HG03442 (cell line): Measurements from ENCODE around the gene KIF20B.
A peak's percentile ranks its signal among the peaks of the same experiment; 100 is the strongest.
"Not testable (repeated sequence)": the region's sequence is repeated elsewhere in the genome, so short reads cannot be mapped to it uniquely, and the experiment has no call there.

Source experiments
- ATAC-seq: cut with Tn5 transposase; IDR thresholded peaks from one replicate; pipeline ENCODE4 v1.9.1; 2021; ENCODE audit warnings: mild to moderate bottlenecking, moderate library complexity; ENCODE audit not compliant: unreplicated experiment

Gene KIF20B

GRCh38 chr10:89690027-89690426 lies 11.4 kb upstream of the KIF20B start:
- no peak for ATAC-seq

- ATAC-seq = no peak
These were observed 9.0 kb upstream of the KIF20B start for GRCh38 chr10:89692416-89692815.

GRCh38 chr10:89693176-89693575 lies 8.2 kb upstream of the KIF20B start:
- no peak for ATAC-seq

- no peak for ATAC-seq
These were observed 6.1 kb upstream of the KIF20B start for GRCh38 chr10:89695307-89695706.

GRCh38 chr10:89697946-89698345 lies 3.4 kb upstream of the KIF20B start:
- no peak for ATAC-seq

- ATAC-seq = no peak
These were observed 1.8 kb upstream of the KIF20B start for GRCh38 chr10:89699581-89700064.

GRCh38 chr10:89700923-89701241 lies 508 bp upstream of the KIF20B start:
- ATAC-seq = no peak

GRCh38 chr10:89702121-89702480 lies 711 bp downstream of the KIF20B start:
- no peak for ATAC-seq

GRCh38 chr10:89705466-89705865 lies 4.1 kb downstream of the KIF20B start:
- ATAC-seq = no peak

- ATAC-seq = no peak
These were observed 4.6 kb downstream of the KIF20B start for GRCh38 chr10:89706011-89706410.

- ATAC-seq = no peak
These were observed 6.0 kb downstream of the KIF20B start for GRCh38 chr10:89707372-89707771.

- no peak for ATAC-seq
These were observed 9.4 kb downstream of the KIF20B start for GRCh38 chr10:89710753-89711152.

GRCh38 chr10:89734616-89735015 lies 33.2 kb downstream of the KIF20B start:
- ATAC-seq = no peak

GRCh38 chr10:89738551-89739209 lies 37.3 kb downstream of the KIF20B start:
- ATAC-seq = peak; percentile 83

- no peak for ATAC-seq
These were observed 39.9 kb downstream of the KIF20B start for GRCh38 chr10:89741126-89741762.

GRCh38 chr10:89744026-89744425 lies 42.6 kb downstream of the KIF20B start:
- ATAC-seq = no peak

GRCh38 chr10:89745903-89746302 lies 44.5 kb downstream of the KIF20B start:
- no peak for ATAC-seq

- no peak for ATAC-seq
These were observed 49.1 kb downstream of the KIF20B start for GRCh38 chr10:89750441-89750840.

- no peak for ATAC-seq
These were observed 54.0 kb downstream of the KIF20B start for GRCh38 chr10:89755374-89755773.

- ATAC-seq = no peak
These were observed 58.1 kb downstream of the KIF20B start for GRCh38 chr10:89759531-89759930.

GRCh38 chr10:89763671-89764070 lies 62.3 kb downstream of the KIF20B start:
- not testable (repeated sequence) for ATAC-seq

- no peak for ATAC-seq
These were observed 70.3 kb downstream of the KIF20B start for GRCh38 chr10:89771684-89772083.

GRCh38 chr10:89773081-89773480 lies 71.7 kb downstream of the KIF20B start:
- ATAC-seq = no peak
